Hematopoietic multipotent progenitor cell (in vitro differentiated cells): ENCODE data around the gene KRTAP16-1. TPM values are rescaled to one million over a fixed set of nuclear protein-coding genes. Genes with fewer than 3 reads are reported as not detected.

Experiments
- small RNA-seq: library from RNA; depleted of rRNA; stranded (forward); fragments of <200 nt; gene quantifications from one replicate; pipeline ENCODE3, GENCODE V24; 2012
- total RNA-seq: library from RNA; depleted of rRNA; stranded (reverse); fragments of >200 nt; gene quantifications from one replicate; pipeline ENCODE4 v1.2.3, GENCODE V29; 2012

Gene KRTAP16-1
- total RNA-seq, 1 donor, result 0.27 TPM

Small RNA genes within 50 kb of the gene (small RNA-seq; reads per million reads assigned to genes)
- gene KRTAP9-10P, result not detected

Other genes starting within 250 kb of the KRTAP16-1 start
- not detected for gene KRTAP2-3, start 249.2 kb downstream of the KRTAP16-1 start, total RNA-seq
- not detected for gene KRTAP2-4, start 243.4 kb downstream of the KRTAP16-1 start, total RNA-seq
- gene KRTAP4-7, start 225.2 kb downstream of the KRTAP16-1 start, total RNA-seq, result not detected
- not detected for gene KRTAP4-8, start 211.2 kb downstream of the KRTAP16-1 start, total RNA-seq
- not detected for gene KRTAP4-16, start 207.1 kb downstream of the KRTAP16-1 start, total RNA-seq
- under 0.01 TPM for gene KRTAP4-9, start 203.9 kb downstream of the KRTAP16-1 start, total RNA-seq
- gene KRTAP4-11, start 190.9 kb downstream of the KRTAP16-1 start, total RNA-seq, result not detected
- not detected for gene KRTAP4-12, start 185.1 kb downstream of the KRTAP16-1 start, total RNA-seq
- gene KRTAP4-6, start 168.8 kb downstream of the KRTAP16-1 start, total RNA-seq, result not detected
- gene KRTAP4-5, start 159.5 kb downstream of the KRTAP16-1 start, total RNA-seq, result not detected
- not detected for gene KRTAP4-4, start 148.6 kb downstream of the KRTAP16-1 start, total RNA-seq
- gene KRTAP4-3, start 141.1 kb downstream of the KRTAP16-1 start, total RNA-seq, result not detected
- not detected for gene KRTAP4-2, start 131.1 kb downstream of the KRTAP16-1 start, total RNA-seq
- not detected for gene KRTAP4-1, start 124.4 kb downstream of the KRTAP16-1 start, total RNA-seq
- gene KRTAP9-1, start 119.4 kb downstream of the KRTAP16-1 start, total RNA-seq, result not detected
- gene KRTAP9-2, start 82.7 kb downstream of the KRTAP16-1 start, total RNA-seq, result not detected
- not detected for gene KRTAP9-3, start 76.9 kb downstream of the KRTAP16-1 start, total RNA-seq
- gene KRTAP9-8, start 71.3 kb downstream of the KRTAP16-1 start, total RNA-seq, result not detected
- not detected for gene KRTAP9-4, start 59.6 kb downstream of the KRTAP16-1 start, total RNA-seq
- not detected for gene KRTAP9-9, start 53.9 kb downstream of the KRTAP16-1 start, total RNA-seq
- gene KRTAP9-6, start 43.9 kb downstream of the KRTAP16-1 start, total RNA-seq, result not detected
- gene KRTAP9-7, start 33.6 kb downstream of the KRTAP16-1 start, total RNA-seq, result not detected
- gene KRTAP29-1, start 6.5 kb downstream of the KRTAP16-1 start, total RNA-seq, result not detected
- gene KRTAP17-1, start 6.4 kb upstream of the KRTAP16-1 start, total RNA-seq, result not detected
- gene KRT33A, start 41.5 kb upstream of the KRTAP16-1 start, total RNA-seq, result not detected
- not detected for gene KRT33B, start 60.5 kb upstream of the KRTAP16-1 start, total RNA-seq
- gene KRT34, start 73.0 kb upstream of the KRTAP16-1 start, total RNA-seq, result not detected
- not detected for gene KRT31, start 88.3 kb upstream of the KRTAP16-1 start, total RNA-seq
- not detected for gene KRT37, start 115.3 kb upstream of the KRTAP16-1 start, total RNA-seq
- not detected for gene KRT38, start 131.7 kb upstream of the KRTAP16-1 start, total RNA-seq
- not detected for gene KRT32, start 158.1 kb upstream of the KRTAP16-1 start, total RNA-seq
- gene KRT35, start 171.8 kb upstream of the KRTAP16-1 start, total RNA-seq, result not detected
- gene KRT36, start 180.6 kb upstream of the KRTAP16-1 start, total RNA-seq, result not detected
- gene KRT13, start 196.3 kb upstream of the KRTAP16-1 start, total RNA-seq, result not detected
- not detected for gene KRT15, start 209.6 kb upstream of the KRTAP16-1 start, total RNA-seq
- not detected for gene KRT19, start 219.0 kb upstream of the KRTAP16-1 start, total RNA-seq